Breast epithelium (tissue), 3 donors: ENCODE measurements around the gene OR6C76.

Source experiments
- POLR2A ChIP-seq: fragments of 450-650 bp; IDR thresholded peaks from one replicate; pipeline ENCODE4 v1.6.1; 2016; ENCODE audit warnings: antibody characterized with exemption, mild to moderate bottlenecking, moderate library complexity
- POLR2AphosphoS5 ChIP-seq, 3 donors: sonication (generic); formaldehyde crosslinking; IDR thresholded peaks; one replicate each; pipeline ENCODE4 v1.6.1; 2017; ENCODE audit warnings: antibody characterized with exemption in 3 of 3

DNA sequence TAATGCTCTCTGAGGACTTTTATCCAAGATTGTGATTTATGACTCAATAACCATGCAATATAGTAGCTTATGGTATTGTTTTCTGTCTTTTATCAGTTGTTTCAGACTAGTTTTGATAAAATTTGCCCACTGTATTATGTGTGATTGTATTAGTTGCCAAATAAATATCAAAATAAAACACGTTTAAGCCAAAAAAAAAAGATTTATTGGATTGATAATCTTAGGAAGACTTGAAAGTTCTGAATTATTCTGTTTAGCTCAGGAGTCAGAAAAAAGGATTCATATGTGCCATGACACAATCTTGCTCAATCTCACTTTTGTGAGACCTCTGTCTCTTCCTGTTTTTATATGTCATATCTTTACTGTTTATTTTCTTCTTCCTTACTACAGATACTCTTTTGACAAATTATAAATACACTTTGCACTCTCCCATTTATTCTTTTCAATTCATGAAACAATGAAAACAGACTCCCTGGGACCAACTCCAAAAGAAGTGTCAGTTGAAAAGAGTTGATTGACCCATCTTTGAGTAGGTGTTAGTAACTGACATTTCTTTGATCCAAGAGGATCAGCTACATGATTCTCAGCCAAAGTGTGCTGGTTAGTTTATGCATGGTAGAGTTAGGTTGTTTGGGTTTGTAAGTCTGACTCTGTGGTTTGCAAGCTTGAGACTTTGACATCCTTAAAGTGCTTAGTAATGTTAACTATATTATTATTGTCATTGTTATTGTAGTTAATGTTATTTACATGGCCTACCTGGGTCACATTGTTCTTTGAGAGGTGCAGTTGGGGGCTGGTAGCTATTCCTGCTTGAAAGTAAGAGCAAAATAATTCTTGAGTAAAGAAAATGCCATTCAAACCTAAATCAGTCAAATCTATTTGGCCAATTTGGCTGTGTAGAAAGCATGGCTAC is 2.5 kb downstream of the OR6C76 start:
- no peak for TF ChIP-seq POLR2A
- no peak for TF ChIP-seq POLR2AphosphoS5 (IDR thresholded peaks at IDR 0.05)
